Parathyroid adenoma (tissue), 2 donors: ENCODE measurements around the gene TMEM45B.

Experiments
- H2AFZ ChIP-seq: fragments of 300-600 bp; sonication (generic); one replicate; pipeline ENCODE4 v1.7.0; 2017; ENCODE audit warnings: antibody characterized with exemption, mild to moderate bottlenecking
- H3K27ac ChIP-seq: fragments of 300-600 bp; sonication (generic); one replicate; pipeline ENCODE4 v1.7.0; 2017
- H3K27me3 ChIP-seq: fragments of 300-600 bp; sonication (generic); one replicate; pipeline ENCODE4 v1.7.0; 2017; ENCODE audit warnings: low read length; ENCODE audit not compliant: control insufficient read depth, insufficient read depth
- H3K36me3 ChIP-seq: fragments of 300-600 bp; sonication (generic); one replicate; pipeline ENCODE4 v1.7.0; 2017; ENCODE audit warnings: low read length; ENCODE audit not compliant: control insufficient read depth, insufficient read depth
- H3K4me1 ChIP-seq: fragments of 300-600 bp; sonication (generic); one replicate; pipeline ENCODE4 v1.7.0; 2017; ENCODE audit warnings: control low read depth
- H3K4me2 ChIP-seq: fragments of 300-600 bp; sonication (generic); one replicate; pipeline ENCODE4 v1.7.0; 2017; ENCODE audit warnings: low read length
- H3K4me3 ChIP-seq: fragments of 300-600 bp; sonication (generic); one replicate; pipeline ENCODE4 v1.7.0; 2017; ENCODE audit warnings: low read depth, low read length
- H3K79me2 ChIP-seq: fragments of 300-600 bp; sonication (generic); one replicate; pipeline ENCODE4 v1.7.0; 2017; ENCODE audit warnings: control low read depth
- H3K9ac ChIP-seq: fragments of 300-600 bp; sonication (generic); one replicate; pipeline ENCODE4 v1.7.0; 2017; ENCODE audit warnings: mild to moderate bottlenecking
- H3K9me3 ChIP-seq: fragments of 300-600 bp; sonication (generic); one replicate; pipeline ENCODE4 v1.7.0; 2017; ENCODE audit warnings: low read length; ENCODE audit not compliant: control insufficient read depth
- TF ChIP-seq, protein P1 (sequence below): fragments of 300-600 bp; sonication (generic); IDR thresholded peaks from one replicate; pipeline ENCODE4 v1.7.0; 2017; ENCODE audit warnings: antibody characterized with exemption, mild to moderate bottlenecking
- donor health status: primary hyperparathyroidism.

Gene TMEM45B

DNA sequence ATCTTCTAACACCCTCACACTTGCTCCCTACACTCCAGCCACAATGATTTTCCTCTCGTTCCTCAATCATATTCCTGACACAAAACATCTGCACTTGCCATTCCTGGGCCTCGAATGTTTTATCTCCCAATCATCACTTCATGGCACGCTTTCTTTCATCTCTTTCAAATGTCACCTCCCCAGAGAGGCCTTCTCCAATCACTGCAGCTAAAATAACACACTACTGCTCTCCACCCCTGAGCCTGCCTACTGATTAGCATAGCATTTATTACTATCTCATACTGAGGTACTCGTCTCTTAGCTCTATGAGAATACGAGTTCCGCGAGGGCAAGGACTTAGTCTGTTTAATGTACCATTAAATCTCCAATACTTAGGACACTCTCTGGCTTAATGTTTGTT is 56.3 kb downstream of the TMEM45B start:
- Histone ChIP-seq H3K36me3 (no peaks in the 10 kb centered on the region), H3K9me3 (no peaks in the 10 kb centered on the region), H3K27ac (no peak overlapping the region), H3K4me1 (no peaks in the 10 kb centered on the region), H3K9ac (no peak overlapping the region), H3K79me2 (no peaks in the 10 kb centered on the region), H3K4me3 (no peak overlapping the region), H3K4me2 (no peak overlapping the region), H3K27me3 (no peaks in the 10 kb centered on the region), H2AFZ (no peak overlapping the region)
- TF ChIP-seq, protein P1, sequence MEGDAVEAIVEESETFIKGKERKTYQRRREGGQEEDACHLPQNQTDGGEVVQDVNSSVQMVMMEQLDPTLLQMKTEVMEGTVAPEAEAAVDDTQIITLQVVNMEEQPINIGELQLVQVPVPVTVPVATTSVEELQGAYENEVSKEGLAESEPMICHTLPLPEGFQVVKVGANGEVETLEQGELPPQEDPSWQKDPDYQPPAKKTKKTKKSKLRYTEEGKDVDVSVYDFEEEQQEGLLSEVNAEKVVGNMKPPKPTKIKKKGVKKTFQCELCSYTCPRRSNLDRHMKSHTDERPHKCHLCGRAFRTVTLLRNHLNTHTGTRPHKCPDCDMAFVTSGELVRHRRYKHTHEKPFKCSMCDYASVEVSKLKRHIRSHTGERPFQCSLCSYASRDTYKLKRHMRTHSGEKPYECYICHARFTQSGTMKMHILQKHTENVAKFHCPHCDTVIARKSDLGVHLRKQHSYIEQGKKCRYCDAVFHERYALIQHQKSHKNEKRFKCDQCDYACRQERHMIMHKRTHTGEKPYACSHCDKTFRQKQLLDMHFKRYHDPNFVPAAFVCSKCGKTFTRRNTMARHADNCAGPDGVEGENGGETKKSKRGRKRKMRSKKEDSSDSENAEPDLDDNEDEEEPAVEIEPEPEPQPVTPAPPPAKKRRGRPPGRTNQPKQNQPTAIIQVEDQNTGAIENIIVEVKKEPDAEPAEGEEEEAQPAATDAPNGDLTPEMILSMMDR = no peak

DNA sequence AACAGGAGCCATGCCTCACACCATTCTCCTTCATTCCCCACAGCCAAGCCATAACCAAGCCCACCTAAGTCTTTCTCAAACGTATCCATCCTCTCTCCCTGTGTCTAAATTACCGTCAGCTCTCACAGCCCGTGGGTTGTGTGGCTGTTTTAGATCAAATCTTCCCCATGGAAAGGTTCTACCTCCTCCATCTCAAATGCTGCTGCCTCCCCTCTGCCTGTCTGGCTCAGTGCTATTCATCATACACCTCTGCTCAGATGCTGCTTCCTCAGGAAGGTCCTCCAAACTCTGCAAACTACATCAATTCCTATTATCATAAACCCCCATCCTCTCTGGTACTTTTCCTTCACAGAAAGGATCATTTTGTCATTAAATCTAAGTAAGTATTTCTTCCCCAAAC is 64.7 kb downstream of the TMEM45B start:
- H3K27ac ChIP-seq = no peak overlapping the region
- H3K9ac ChIP-seq = no peak overlapping the region
- TF ChIP-seq, protein P1 = no peak
- no peaks in the 10 kb centered on the region for H3K4me1 ChIP-seq
- H3K4me2 ChIP-seq = no peak overlapping the region
- H3K4me3 ChIP-seq = no peak overlapping the region
- no peaks in the 10 kb centered on the region for H3K79me2 ChIP-seq
- no peaks in the 10 kb centered on the region for H3K27me3 ChIP-seq
- no peaks in the 10 kb centered on the region for H3K36me3 ChIP-seq
- H3K9me3 ChIP-seq = no peaks in the 10 kb centered on the region
- no peak overlapping the region for H2AFZ ChIP-seq

DNA sequence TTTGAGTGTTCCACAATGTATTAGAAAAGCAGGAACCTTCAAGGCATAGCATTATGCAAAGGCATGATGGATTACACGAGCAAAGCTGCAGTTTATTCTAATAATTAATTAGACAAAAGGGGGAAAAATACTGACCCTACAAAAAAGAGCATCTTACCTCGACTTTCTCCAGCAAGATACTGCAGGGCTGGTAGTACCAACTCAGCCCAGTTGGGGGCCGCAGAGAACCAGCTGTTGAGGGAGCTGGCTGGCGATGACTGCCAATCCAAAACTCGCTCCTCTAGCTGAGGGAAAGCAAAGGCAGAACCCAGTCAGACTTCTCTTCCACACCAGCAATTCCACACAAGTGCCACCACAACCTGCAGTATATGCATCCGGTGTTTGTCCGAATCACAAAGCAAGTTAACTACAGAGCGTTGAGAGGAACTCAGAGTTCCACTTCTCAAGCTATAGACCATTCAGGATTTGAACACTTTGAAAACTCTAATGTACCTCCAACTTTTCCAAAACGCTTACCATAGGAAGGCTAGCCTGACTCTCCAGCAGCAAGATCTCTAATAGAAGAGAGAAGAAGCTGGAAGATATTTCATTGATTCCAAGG is 66.0 kb downstream of the TMEM45B start:
- TF ChIP-seq, protein P1 = no peak
- Histone ChIP-seq H3K9me3 (no peaks in the 10 kb centered on the region), H2AFZ (no peak overlapping the region), H3K4me1 (no peaks in the 10 kb centered on the region), H3K79me2 (no peaks in the 10 kb centered on the region), H3K9ac (no peak overlapping the region), H3K36me3 (no peaks in the 10 kb centered on the region), H3K4me2 (no peak overlapping the region), H3K27ac (no peak overlapping the region), H3K4me3 (no peak overlapping the region), H3K27me3 (no peaks in the 10 kb centered on the region)

DNA sequence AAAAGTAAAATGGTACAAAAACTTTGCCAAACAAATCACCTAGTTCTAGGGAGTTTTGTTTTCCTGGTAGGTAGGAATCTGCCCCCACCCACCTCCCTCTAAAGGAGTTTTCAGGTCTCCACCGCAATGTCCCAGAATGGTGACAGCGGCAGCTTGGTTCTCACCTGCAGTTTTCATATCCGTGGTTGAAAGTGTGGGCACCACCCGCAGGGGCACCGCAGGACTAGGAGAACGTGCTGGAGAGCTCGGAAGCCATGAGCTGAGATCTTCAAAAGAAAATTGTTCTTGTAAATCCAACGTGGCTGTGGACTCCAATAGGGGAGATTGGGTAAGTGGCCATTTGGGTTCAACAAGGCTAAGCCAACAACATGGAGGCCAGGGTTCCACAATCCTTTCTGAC is 68.9 kb downstream of the TMEM45B start:
- H3K27ac ChIP-seq = no peak overlapping the region
- H3K36me3 ChIP-seq = no peaks in the 10 kb centered on the region
- TF ChIP-seq, protein P1 = no peak
- H3K9me3 ChIP-seq = no peaks in the 10 kb centered on the region
- H3K4me3 ChIP-seq = no peak overlapping the region
- H2AFZ ChIP-seq = no peak overlapping the region
- H3K4me1 ChIP-seq = no peaks in the 10 kb centered on the region
- H3K27me3 ChIP-seq = no peaks in the 10 kb centered on the region
- no peaks in the 10 kb centered on the region for H3K79me2 ChIP-seq
- no peak overlapping the region for H3K4me2 ChIP-seq
- H3K9ac ChIP-seq = no peak overlapping the region

DNA sequence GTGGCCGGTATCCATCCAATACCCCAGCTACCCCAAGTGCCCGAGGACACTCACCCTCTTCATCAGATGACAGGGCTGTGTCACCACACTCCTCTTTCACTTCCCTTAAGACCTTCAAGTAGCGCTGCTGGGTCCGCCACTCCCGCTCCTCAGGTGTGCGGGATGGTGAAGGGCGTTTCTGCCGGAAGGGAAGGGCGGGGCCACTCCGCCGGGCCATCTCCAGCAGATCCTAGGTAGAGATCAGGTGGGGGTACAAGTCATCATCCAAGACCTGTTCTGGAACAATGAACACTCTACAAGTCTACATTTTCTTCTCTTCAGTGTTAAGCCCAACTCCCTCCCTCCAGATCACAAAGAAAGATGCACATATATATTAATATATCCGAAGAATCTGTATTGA is 69.7 kb downstream of the TMEM45B start:
- Histone ChIP-seq H3K4me2 (no peak overlapping the region), H2AFZ (no peak overlapping the region), H3K9me3 (no peaks in the 10 kb centered on the region), H3K9ac (no peak overlapping the region), H3K79me2 (no peaks in the 10 kb centered on the region), H3K27me3 (no peaks in the 10 kb centered on the region), H3K4me1 (no peaks in the 10 kb centered on the region), H3K27ac (no peak overlapping the region), H3K4me3 (no peak overlapping the region), H3K36me3 (no peaks in the 10 kb centered on the region)
- TF ChIP-seq, protein P1 = no peak
